Activated T-cell treated with anti-CD3 and anti-CD28 coated beads, Interleukin-2, amount 50 U/mL, for 24 hours (primary cell): ENCODE results near the gene KNSTRN.

ENCODE experiments used
- DNase-seq: peaks from one replicate; pipeline ENCODE4 v3.0.0-alpha.2; 2020
- H3K27ac Mint-ChIP-seq: 2 replicates; pipeline ENCODE4 v1.8.0; 2020; ENCODE audit warnings: mild to moderate bottlenecking, mixed read lengths
- H3K27me3 Mint-ChIP-seq: 2 replicates; pipeline ENCODE4 v1.8.0; 2020; ENCODE audit warnings: mixed read lengths
- H3K36me3 Mint-ChIP-seq: 2 replicates; pipeline ENCODE4 v1.8.0; 2020; ENCODE audit warnings: low read depth, mixed read lengths
- H3K4me1 Mint-ChIP-seq: 2 replicates; pipeline ENCODE4 v1.8.0; 2020; ENCODE audit warnings: low read depth, mixed read lengths
- H3K4me3 Mint-ChIP-seq: 2 replicates; pipeline ENCODE4 v1.8.0; 2020; ENCODE audit warnings: mild to moderate bottlenecking, moderate library complexity, mixed read lengths
- H3K9me3 Mint-ChIP-seq: 2 replicates; pipeline ENCODE4 v1.8.0; 2020; ENCODE audit warnings: mixed read lengths

The KNSTRN gene

DNA sequence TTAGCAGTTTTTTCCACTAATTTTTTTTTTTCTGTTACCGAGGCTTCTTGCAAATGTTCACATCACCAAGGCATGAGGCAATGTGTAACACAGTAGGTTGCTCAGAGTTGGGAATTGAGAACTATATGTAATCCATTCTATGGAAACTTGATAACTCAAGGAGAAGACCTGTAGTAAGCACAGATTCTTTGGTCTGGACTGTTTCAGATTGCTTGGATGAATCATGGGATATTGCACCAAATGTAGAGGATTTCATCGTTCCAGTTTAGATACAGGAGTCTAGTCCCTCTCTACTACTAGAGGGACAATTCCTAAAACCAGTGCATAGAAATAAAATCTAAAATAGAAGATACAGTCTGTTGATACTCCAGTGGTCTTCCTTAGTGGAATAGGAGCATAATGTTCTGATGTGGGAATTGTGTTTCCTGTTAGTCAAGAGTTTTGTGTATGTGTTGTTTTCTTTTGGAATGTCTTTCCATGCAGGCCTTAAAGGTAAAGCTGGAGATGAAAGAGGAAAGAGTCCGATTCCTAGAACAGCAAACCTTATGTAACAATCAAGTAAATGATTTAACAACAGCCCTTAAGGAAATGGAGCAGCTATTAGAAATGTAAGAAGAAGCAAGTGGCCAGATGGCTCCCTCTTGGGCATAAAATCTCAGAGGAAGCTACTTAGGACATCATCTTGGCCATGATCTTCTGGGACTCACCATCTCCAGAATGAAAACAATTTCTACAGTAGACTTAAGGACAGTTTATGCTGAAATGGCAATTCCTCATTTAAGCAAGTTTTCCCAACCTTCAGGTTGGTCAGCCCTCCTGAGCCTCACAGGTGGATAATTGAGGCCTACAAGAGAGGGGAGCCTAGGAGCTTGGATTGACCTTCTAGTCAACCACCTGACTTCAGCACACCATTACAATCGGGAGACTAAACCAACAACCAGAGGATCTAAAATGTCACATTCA, 10.7 kb downstream of the KNSTRN start:
- Mint-ChIP-seq H3K27me3 (no peaks in the 10 kb centered on the region), H3K9me3 (no peaks in the 10 kb centered on the region), H3K27ac (peak overlapping the region; percentile 2), H3K4me1 (peaks cover 8% of the 10 kb centered on the region), H3K36me3 (peaks cover 62% of the 10 kb centered on the region), H3K4me3 (no peak overlapping the region)
- DNase-seq = no peak

- H3K4me3 Mint-ChIP-seq = peak overlapping the region; percentile 1
- peaks cover 23% of the 10 kb centered on the region for H3K4me1 Mint-ChIP-seq
- peak overlapping the region; percentile 31 for H3K27ac Mint-ChIP-seq
- no peak for DNase-seq
- peaks cover 20% of the 10 kb centered on the region for H3K36me3 Mint-ChIP-seq
- H3K9me3 Mint-ChIP-seq = no peaks in the 10 kb centered on the region
- no peaks in the 10 kb centered on the region for H3K27me3 Mint-ChIP-seq
These were observed 15.3 kb downstream of the KNSTRN start for GRCh38 chr15:40397688-40398412.

GRCh38 chr15:40398413-40398873, 15.9 kb downstream of the KNSTRN start:
- peaks cover 14% of the 10 kb centered on the region for H3K36me3 Mint-ChIP-seq
- peaks cover 25% of the 10 kb centered on the region for H3K4me1 Mint-ChIP-seq
- H3K27me3 Mint-ChIP-seq = no peaks in the 10 kb centered on the region
- DNase-seq = no peak
- peak overlapping the region; percentile 57 for H3K27ac Mint-ChIP-seq
- H3K9me3 Mint-ChIP-seq = no peaks in the 10 kb centered on the region
- peak overlapping the region; percentile 1 for H3K4me3 Mint-ChIP-seq

GRCh38 chr15:40399370-40399769, 16.8 kb downstream of the KNSTRN start:
- no peak overlapping the region for H3K4me3 Mint-ChIP-seq
- no peaks in the 10 kb centered on the region for H3K27me3 Mint-ChIP-seq
- H3K36me3 Mint-ChIP-seq = peaks cover 11% of the 10 kb centered on the region
- DNase-seq = no peak
- H3K9me3 Mint-ChIP-seq = no peaks in the 10 kb centered on the region
- no peak overlapping the region for H3K27ac Mint-ChIP-seq
- H3K4me1 Mint-ChIP-seq = peaks cover 30% of the 10 kb centered on the region

DNA sequence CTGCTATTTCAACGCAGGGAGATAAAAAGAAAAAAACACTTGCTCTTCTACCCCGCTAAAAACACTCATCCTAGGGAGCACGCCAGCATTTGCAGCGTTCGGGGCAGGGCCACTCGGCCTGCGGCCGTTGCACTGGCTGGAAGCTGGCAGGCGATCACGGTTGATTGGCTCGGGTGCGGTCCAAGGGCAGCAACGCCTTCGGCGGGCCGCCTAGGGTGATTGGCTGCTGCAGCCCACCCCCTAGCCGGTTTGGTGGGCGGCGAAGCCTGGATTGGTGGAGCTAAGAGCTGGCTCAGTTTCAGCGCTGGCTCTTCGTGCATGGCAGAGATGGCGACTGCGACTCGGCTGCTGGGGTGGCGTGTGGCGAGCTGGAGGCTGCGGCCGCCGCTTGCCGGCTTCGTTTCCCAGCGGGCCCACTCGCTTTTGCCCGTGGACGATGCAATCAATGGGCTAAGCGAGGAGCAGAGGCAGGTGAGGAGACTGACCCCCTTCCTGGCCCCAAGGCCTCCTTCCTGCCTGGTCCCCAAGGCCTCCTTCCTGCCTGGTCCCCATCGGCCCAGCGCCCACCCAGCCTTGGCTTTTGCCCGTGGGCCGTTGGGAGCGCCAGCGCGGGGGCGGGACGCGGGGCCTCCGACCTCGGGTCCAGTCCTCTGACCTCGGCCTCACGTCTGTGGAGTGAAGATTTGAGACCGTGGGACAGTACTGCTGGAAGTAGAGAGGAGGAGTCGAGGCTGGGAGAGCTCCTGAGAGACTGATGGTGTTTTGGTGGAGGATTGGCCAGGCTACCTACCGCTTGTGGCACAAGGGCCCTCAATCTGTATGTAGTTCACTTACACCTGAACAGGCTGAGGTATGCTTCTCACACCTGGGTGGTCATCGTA, 23.2 kb downstream of the KNSTRN start, which contains the start of gene IVD:
Gene IVD, plus strand, starts transcription at position 295 of the 881 bp plus-strand sequence. Its CDS starts 33 bp downstream, at position 328.
- DNase-seq = peak; percentile 93
- H3K27ac Mint-ChIP-seq = peak within 1 kb of the TSS; percentile 89
- peak within 1 kb of the TSS; percentile 91 for H3K4me3 Mint-ChIP-seq
- peaks cover 48% of the 10 kb centered on the region for H3K36me3 Mint-ChIP-seq
- H3K27me3 Mint-ChIP-seq = no peaks in the 10 kb centered on the region
- H3K4me1 Mint-ChIP-seq = peaks cover 56% of the 10 kb centered on the region
- no peaks in the 10 kb centered on the region for H3K9me3 Mint-ChIP-seq

DNA sequence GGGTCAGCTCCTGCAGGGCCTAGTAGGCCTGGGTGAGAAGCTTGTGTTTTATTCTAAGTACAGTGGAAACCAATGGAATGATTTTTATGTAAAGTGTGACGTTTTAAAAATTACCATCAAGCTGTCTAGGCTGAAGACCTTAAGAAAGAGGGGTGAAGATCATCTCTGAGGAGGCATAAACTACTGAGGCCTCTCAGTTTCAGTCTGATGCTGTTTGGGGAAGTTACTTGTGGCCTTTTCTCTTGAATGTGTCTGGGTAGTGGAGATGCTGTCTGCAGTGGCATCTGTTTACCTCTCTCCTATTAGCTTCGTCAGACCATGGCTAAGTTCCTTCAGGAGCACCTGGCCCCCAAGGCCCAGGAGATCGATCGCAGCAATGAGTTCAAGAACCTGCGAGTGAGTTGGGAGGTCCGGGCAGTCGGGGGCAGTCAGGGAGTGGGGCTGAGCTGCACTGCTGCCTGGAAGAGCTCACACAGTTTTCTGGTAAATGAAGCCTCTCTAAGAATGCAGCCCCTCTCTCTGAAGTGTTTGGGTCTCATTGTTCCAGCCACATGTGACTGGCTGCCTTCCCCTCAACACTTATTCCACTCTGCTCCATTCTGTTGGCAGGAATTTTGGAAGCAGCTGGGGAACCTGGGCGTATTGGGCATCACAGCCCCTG, 24.9 kb downstream of the KNSTRN start:
- H3K36me3 Mint-ChIP-seq = peaks cover 65% of the 10 kb centered on the region
- H3K27me3 Mint-ChIP-seq = no peaks in the 10 kb centered on the region
- peak overlapping the region; percentile 91 for H3K4me3 Mint-ChIP-seq
- H3K4me1 Mint-ChIP-seq = peaks cover 58% of the 10 kb centered on the region
- no peak for DNase-seq
- peak overlapping the region; percentile 84 for H3K27ac Mint-ChIP-seq
- no peaks in the 10 kb centered on the region for H3K9me3 Mint-ChIP-seq

- Mint-ChIP-seq H3K4me3 (no peak overlapping the region), H3K4me1 (peaks cover 50% of the 10 kb centered on the region), H3K9me3 (no peaks in the 10 kb centered on the region), H3K27me3 (no peaks in the 10 kb centered on the region), H3K36me3 (peaks cover 78% of the 10 kb centered on the region), H3K27ac (peak overlapping the region; percentile 11)
- no peak for DNase-seq
These were observed 26.8 kb downstream of the KNSTRN start for GRCh38 chr15:40409366-40409765.

DNA sequence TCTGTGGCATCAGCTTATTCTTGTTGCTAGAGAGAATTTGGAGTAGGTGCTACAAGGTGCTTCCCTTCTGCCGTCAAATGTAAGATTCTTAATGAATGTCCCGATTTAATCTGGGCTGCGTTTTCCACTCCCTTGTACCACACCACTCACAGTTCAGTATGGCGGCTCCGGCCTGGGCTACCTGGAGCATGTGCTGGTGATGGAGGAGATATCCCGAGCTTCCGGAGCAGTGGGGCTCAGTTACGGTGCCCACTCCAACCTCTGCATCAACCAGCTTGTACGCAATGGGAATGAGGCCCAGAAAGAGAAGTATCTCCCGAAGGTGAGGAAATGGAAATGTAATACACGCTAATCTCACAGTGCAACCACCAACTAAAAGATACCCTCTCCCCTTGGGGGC, 28.0 kb downstream of the KNSTRN start:
- Mint-ChIP-seq H3K27me3 (no peaks in the 10 kb centered on the region), H3K4me3 (no peak overlapping the region), H3K4me1 (peaks cover 41% of the 10 kb centered on the region), H3K9me3 (no peaks in the 10 kb centered on the region), H3K27ac (peak overlapping the region; percentile 37), H3K36me3 (peaks cover 89% of the 10 kb centered on the region)
- no peak for DNase-seq

- no peak for DNase-seq
- Mint-ChIP-seq H3K4me1 (peaks cover 28% of the 10 kb centered on the region), H3K4me3 (no peak overlapping the region), H3K27me3 (no peaks in the 10 kb centered on the region), H3K36me3 (peaks cover 89% of the 10 kb centered on the region), H3K9me3 (no peaks in the 10 kb centered on the region), H3K27ac (peak overlapping the region; percentile 8)
These were observed 29.7 kb downstream of the KNSTRN start for GRCh38 chr15:40412095-40412759.

DNA sequence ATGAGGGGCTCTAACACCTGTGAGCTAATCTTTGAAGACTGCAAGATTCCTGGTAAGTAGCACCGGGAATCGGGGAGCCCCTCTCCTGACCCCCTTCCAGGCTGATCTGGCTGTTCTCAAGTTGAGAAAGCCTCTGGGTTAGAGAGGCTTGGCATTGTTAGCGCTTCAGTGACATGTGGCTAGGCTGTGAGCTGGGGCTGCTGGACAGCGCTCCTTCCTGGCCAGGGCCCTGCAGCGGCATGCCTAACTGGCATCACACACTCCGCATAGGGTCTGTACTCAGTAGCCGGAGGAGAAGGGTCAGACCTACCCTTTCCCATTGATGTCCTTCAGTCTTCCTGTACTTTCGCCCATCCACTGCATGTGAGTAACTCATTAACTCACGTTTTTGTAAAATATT, 30.5 kb downstream of the KNSTRN start:
- Mint-ChIP-seq H3K27me3 (no peaks in the 10 kb centered on the region), H3K4me3 (no peak overlapping the region), H3K9me3 (no peaks in the 10 kb centered on the region), H3K36me3 (peaks cover 88% of the 10 kb centered on the region), H3K27ac (no peak overlapping the region), H3K4me1 (peaks cover 20% of the 10 kb centered on the region)
- no peak for DNase-seq

DNA sequence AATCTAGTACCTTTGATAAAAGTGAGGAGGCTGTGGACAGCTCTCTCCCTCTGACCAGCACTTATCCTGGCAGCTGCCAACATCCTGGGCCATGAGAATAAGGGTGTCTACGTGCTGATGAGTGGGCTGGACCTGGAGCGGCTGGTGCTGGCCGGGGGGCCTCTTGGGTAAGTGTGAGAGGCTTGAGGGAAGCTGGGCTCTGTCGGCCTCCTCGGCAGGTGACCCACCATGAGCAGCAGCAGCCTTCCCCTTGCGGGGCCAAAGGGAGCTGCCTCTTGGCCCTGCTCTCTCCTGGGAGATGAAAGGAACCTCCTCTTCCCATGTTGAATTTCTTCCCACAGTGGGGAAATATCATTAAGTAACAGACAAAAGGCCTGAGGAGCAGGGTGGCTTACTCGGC, 32.3 kb downstream of the KNSTRN start:
- Mint-ChIP-seq H3K27me3 (no peaks in the 10 kb centered on the region), H3K4me3 (no peak overlapping the region), H3K4me1 (peaks cover 4% of the 10 kb centered on the region), H3K9me3 (no peaks in the 10 kb centered on the region), H3K27ac (no peak overlapping the region), H3K36me3 (peaks cover 79% of the 10 kb centered on the region)
- no peak for DNase-seq

GRCh38 chr15:40415226-40415625, 32.7 kb downstream of the KNSTRN start:
- H3K27me3 Mint-ChIP-seq = no peaks in the 10 kb centered on the region
- H3K36me3 Mint-ChIP-seq = peaks cover 75% of the 10 kb centered on the region

GRCh38 chr15:40416056-40416455, 33.5 kb downstream of the KNSTRN start:
- Mint-ChIP-seq H3K9me3 (no peaks in the 10 kb centered on the region), H3K27me3 (no peaks in the 10 kb centered on the region), H3K27ac (no peak overlapping the region), H3K4me3 (no peak overlapping the region), H3K4me1 (no peaks in the 10 kb centered on the region), H3K36me3 (peaks cover 67% of the 10 kb centered on the region)
- no peak for DNase-seq

More at GRCh38 chr15:40415226-40415625, 32.7 kb downstream of the KNSTRN start:
- Mint-ChIP-seq H3K27ac (no peak overlapping the region), H3K4me3 (no peak overlapping the region), H3K4me1 (peaks cover 2% of the 10 kb centered on the region), H3K9me3 (no peaks in the 10 kb centered on the region)
- no peak for DNase-seq
